HG03520 (cell line): ENCODE results near the gene ZNF784.
A peak's percentile ranks its signal among the peaks of the same experiment; 100 is the strongest.

Experiments used
- ATAC-seq: cut with Tn5 transposase; IDR thresholded peaks from one replicate; pipeline ENCODE4 v1.9.1; 2021; ENCODE audit warnings: mild to moderate bottlenecking, moderate library complexity; ENCODE audit not compliant: unreplicated experiment

ZNF784 gene

DNA sequence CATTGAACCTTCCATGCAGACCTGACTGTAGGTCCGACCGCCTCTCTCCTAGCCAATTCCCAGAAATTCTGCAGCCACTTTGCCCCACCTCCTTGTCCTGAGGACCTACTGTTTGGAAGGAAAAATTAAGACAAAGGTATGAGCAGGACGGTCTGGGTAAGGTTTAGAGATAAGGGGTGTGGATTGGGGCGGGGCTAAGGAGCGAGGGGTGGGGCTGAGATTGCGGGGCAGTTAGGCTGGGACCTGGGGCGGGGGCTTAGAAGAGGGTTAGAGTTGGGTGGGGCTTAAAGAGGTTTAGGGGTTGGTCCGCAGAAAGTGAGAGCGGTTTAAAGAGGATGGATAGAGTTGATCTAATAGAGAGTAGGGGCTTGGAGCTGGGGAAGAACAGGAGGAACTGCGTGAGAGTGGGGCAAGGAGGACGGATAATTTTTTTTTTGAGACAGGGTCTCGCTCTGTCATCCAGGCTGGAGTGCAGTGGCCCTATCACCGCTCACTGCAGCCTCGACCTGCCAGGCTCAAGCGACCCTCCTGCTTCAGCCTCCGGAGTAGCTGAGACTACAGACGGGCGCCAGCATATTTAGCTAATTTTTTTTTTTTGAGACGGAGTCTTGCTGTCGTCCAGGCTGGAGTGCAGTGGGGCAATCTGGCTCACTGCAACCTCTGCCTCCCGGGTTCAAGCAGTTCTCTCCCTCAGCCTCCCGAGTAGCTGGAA, 20.6 kb downstream of the ZNF784 start:
- ATAC-seq: no peak

DNA sequence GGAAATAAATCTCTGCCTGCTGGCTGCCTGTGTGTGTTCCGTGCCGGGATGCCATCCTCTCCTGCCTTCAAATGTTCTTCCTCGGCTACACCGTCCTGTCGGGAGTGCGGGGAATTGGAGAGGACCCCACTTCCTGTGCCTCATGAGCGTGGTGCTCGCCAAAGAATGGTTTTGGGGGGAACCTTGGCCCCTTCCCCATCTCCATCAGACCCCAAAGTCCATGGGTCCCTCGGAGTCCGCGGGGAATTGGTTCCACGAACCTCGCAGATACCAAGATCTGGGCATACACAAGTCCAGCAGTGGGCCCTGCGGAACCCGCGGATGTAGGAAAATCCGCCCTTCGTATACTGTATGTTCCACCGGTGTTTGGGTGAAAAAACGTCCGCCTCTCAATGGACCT, 21.3 kb downstream of the ZNF784 start:
- ATAC-seq: no peak

DNA sequence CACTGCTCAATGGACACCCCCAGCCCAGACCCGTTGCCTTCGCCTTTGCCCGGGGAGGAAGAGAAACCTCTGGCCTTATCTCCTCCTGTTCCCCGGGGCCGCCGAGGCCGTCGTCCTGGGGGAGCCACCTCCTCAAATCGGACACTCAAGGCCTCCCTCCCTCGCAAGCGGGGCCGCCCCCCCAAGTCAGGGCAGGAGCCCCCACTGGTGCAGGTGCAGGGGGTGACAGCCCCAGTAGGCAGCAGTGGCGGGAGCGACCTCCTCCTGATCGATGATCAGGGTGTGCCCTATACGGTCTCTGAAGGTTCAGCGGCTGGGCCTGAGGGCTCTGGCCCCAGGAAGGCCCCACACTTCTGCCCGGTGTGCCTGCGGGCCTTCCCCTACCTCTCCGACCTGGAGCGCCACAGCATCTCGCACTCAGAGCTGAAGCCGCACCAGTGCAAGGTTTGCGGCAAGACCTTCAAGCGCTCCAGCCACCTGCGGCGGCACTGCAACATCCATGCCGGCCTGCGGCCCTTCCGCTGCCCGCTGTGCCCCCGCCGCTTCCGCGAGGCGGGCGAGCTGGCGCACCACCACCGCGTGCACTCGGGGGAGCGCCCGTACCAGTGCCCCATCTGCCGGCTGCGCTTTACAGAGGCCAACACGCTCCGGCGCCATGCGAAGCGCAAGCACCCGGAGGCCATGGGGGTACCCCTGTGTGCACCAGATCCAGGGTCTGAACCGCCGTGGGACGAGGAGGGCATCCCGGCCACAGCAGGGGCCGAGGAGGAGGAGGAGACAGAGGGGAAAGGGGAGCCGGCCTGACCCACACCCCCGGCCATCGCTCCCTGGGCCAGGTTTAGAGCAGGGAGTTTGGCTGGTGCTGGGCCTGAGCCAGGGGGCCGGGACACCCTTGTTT, 22.0 kb downstream of the ZNF784 start:
- ATAC-seq: no peak

DNA sequence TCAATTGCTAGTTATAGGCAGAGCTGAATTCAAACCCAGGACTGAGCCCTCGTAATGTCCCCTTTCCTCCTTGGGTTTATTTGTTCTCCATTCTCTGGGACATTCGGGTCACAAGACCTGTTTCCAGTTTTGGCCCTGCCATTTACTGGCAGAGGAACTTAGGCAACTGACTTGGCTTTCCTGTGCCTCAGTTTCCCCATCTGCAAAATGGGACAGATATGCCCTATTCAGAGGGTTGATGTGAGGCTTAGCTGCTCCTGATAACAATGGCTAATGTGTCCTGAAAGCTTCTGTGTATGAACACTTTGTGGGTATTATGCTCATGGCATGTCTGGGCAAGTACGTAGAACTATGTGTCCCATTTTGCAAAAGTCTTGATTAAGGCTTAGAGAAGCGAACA, 23.3 kb downstream of the ZNF784 start:
- ATAC-seq: no peak

DNA sequence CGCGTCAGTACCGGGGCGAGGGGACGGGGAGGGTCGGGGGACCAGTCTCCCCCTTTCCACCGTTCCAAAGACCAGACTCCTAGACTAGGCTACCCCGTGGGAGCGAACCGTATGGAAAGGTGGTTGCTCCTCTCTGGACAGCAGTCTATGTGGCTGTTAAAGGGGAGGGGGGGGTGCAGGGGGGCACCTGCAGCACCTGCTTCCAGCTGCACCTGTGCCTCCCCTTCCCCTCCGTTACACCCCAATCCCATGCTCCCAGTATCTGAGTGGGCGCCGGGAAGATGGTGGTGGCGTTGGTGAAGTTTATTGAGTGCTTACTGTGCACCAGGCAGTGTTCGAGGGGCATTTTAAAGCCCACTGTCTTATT, 23.7 kb downstream of the ZNF784 start:
- no peak for ATAC-seq

DNA sequence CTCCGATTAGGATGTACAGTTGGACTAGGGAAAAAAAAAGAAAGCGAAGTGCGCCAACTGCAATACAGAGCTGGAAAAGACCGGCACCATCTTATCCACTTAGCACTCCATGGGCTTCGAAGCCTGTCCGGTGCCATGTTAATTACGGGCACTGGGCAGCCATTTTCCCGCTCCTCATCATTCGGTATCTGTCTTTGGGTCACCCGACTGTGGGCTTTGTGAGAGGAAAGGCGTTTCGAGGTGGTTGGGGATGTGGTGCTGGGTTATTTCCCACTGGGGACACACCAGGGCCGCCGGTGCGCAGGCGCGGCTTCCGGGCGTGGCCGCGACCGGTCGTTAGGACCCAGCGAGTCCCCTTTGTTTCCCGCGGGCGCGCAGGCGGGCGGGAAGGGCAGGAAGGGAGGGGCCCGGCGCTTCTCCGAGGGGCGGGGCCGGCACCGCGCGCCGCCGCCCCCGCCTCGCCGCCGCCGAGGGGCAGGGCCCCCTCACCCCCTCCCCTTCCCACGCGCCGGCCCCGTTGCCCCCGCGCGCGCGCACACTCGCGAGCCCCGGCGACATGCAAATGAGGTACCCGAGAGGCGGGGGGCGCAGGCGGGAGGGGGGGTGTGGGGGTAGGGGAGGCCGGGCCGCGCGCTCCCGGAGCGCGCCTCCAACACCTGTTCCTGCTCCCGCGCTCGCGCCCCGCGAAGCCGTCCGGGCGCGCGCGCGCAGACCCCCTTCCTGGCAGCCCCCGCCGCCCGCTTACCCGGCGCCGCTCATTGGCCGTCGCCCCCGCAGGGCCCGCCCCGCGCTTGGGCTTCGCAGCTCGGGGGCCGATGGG, 24.3 kb downstream of the ZNF784 start, which contains the start of gene ZNF524:
Gene ZNF524 (plus strand): TSS at position 447 of the 820 bp plus-strand sequence. CDS start 1,825 bp downstream, outside the sequence.
- peak; percentile 32 for ATAC-seq

DNA sequence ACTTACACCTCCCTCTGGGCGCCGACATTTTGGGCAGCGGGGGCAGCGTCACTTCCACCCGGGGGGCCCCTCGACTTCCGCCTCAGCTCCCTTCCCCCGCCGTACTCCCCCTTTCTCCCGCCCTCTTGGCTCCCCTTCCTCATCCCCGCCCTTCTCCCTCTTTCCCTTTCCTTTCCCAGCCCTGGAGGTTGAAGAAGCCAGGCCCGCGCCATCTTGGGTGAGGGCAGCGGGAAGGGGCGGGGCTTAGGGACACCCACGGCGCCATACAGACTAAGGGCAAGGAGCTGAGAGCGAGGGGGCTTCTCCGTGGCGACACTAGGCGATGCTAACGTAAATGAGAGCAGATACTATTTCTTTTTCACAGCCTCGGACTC, 24.9 kb downstream of the ZNF784 start, which contains the start of gene FIZ1:
Gene FIZ1 (minus strand): TSS at position 50 of the 374 bp plus-strand sequence. CDS start 1,652 bp downstream, outside the sequence.
- ATAC-seq: peak; percentile 52

DNA sequence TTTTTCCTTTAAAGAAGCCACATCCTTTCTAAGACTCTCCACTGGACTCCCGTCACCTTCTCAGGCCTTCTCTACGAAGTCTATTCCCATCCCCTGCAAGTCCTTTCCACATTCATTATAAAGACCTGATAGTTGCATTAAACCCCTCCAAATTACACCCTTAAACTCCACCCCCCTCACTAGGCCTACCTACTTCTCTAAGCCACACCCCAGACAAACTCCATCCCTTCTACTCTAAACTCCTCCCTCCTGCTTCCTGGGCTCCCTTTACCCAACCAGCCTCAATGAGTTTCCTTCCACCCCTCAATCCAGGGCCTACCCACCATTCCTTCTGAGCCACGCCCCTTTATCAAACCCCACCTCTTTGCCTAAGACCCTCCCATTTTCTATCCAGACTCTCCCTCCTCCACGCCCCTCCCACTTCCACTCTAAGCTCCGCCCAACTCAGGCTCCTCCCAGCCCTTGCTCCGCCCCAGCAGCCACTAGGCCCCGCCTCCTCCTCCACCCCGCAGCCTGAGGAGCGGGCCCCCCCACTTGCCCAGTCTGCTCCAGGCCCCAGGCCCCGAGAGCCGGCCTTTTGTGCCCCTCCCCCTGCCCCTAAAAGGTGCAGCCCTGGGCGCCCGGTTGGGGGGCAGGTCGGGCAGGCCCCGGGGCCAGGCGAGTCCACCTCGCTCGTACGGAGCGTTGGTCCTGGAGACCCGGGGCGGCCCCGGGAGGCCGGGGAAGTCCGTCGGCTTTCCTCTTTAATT, 25.5 kb downstream of the ZNF784 start:
- ATAC-seq: peak; percentile 45

DNA sequence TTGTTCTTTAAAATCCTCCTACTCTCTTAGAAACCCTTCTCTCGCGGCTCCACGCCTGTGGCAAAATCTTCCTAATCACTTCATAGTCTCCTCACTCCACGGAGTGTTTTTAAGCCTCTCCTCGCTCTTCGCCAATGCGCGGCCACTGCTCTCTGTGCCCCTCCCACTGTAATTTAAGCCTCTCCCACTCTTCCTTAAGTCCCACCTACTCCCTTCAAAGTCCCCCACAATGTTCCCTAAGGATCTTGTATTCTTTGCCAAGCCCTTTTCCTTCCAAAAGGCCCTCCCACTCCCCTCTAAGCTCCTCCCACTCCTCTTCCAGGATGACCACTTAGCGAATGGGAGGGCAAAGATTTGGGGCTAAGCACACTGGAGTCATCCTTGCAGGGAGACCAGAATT, 26.3 kb downstream of the ZNF784 start:
- ATAC-seq: no peak

DNA sequence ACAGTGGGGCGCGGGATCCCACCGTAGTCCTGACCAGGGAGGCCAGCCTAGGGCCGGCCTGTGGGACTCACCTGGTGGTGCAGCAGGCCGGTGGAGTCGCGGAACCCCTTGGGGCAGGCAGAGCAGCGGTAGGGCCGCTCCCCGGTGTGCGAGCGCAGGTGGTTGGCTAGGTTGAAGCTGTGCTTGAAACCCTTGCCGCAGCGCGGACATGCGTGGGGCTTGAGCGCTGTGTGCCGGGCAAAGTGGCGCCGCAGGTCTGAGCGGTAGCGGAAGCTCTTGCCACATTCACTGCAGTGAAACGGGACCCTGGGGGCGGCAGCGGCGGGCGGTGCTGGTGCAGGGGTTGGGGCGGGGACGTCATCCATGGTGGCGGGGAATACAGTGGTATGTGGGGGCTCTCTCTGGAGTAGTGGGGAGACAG, 26.9 kb downstream of the ZNF784 start:
- no peak for ATAC-seq

DNA sequence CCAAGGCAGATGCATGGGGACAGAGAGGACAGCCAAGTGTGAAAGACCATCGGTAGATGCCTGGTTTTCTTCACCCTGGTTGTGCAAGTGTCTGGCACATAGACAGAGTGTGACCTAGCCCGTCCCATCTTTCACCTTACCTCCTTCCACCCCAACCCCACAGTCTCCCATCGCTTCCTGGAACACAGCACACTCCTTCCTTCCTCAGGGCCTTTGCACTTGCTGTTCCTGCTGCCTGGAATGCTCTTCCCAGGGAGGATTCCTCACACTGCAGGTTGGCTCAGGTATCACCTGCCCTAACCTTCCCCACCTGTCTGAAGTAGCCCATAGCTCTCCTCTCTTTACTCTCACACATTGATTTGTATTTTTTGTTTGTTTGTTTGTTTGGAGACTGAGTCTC, 28.1 kb downstream of the ZNF784 start:
- ATAC-seq: no peak

DNA sequence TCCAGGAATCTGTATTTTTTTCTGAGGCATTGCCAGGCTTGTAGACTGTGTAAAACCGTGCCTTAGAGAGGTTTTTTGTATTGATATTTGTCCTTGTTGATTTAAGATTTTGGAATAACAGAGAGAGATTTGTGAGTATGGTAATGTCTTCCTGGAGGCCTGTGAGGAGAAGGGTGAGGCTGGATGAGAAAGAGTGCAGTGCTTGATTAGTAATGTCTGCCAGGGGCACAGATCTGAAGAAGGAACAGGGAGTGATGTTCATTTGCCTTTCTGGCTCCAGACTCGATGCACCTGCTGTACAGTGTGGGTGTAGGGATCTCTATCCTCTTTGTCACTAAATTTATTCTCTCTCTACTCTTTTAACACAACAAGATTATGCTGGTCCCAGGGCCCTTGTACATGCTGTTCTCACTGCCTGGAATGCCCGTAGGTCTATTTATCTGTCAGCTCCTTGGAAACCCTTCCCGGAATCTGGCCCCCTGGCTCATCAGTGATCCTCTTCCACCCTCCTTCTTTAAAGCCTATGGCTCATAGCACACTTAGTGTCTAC, 29.3 kb downstream of the ZNF784 start:
- ATAC-seq: no peak

DNA sequence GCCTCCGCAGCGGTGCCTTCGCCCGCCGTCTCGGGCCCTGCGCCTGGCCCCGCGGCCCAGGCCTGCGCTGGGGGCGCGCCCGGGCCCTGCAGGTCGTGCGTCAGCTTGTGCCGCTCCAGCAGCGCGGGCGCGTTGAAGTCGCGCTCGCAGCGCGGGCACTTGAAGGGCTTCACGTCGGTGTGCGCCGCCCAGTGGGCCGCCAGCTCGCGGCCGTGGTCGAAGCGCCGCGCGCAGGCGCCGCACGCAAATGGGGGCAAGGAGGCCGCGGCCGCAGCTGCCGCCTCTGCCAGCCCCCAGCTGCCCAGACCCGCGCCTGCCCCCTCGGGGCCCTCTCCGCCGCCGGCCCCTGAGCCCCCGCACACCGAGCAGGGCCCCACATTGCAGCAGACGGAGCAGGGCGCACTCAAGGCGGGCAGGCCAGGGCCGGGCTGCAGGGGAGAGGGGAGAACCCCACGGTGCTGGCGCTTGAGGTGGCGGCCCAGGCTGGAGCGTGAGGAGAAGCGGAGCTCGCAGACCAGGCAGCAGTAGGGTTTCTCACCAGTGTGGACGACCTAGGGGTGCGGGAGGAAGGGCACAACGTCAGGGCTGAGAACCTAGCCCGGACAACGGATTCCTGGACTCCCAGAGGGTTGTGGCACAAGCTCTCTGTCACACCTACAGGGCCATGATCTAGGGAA, 31.1 kb downstream of the ZNF784 start:
- no peak for ATAC-seq

DNA sequence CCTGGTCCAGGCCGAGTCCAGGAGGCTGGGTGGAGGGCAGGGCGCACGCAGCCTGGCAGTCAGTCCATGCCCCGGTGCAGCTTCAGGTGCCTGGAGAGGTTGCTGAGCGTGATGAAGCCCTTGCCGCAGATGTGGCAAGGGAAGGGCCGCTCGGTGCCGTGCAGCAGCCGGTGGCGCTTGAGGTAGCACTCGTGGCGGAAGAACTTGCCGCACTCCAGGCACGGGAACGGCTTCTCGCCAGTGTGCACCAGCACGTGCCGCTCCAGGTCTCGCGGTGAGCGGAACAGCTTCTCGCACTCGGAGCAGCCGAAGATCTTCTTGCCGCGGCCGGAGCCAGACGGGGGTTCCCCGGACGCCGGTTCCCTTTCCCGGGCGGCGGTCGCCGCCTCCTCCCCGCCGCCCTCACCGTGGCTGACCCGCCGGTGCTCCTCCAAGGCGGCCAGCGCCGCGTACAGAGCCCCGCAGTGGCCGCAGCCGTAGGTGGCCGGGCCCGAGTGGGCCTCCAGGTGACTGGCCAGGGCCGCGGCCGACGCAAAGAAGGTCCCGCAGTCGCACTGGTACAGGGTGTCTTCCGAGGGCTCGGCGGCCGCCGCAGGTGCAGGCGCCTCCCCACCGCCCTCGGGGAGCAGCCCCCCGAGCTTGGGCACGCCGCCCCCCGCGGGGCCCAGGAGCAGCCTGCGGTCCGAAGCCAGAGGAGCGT, 31.8 kb downstream of the ZNF784 start:
- no peak for ATAC-seq

DNA sequence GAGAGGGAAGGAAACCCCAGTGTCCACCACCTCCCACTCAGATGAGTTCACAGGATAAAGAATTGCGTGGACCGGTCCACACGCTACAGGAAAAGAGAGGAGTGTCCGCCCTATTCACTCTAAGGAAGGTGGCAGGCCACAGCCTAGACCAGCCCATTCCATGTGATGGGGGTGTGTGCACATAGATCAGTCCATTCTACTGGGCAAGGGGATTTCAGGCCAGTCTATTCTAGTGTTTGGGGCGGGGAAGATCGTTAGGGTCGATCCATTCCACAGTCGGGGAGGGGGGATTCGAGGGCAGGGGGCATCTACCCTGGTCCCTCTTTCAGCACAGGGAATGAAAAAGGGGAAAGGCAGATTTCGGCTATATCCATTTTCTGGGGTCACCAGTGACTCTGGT, 32.8 kb downstream of the ZNF784 start:
- ATAC-seq: no peak

DNA sequence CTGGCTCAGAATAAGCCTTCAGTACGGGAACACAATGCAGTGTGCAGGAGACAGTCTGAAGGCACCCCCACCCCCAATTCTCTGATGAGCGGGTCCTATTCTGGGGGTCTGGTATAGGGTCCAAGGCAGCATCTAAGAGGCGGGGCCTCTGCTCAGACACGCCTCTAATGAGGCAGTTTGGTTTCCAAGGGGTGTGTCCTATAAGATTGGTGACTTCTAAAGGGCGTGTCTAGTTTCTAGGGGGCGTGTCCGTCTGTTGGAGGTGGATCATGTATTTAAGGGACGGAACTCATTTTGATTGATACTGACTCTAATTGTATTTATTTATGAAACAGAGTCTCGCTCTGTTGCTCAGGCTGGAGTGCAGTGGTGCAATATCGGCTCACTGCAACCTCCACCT, 33.7 kb downstream of the ZNF784 start:
- no peak for ATAC-seq

DNA sequence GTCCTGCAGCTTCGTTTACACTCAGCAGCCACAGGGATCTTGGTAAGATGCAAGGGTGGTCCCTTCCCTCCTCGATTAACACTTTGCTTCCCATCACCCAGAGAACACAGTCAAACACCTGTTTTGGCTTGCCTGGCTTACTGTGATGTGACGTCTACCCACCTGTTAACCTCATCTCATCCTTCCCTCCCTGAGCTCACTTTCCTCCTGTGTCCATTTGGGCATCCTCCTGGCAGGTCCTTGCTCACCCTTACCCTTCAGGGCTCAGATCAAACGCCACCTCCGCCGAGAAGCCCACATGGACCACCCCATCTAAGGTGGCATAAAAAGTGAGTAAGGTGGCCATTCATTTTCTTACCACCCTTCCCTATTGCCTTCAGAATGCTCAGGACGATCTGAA, 34.3 kb downstream of the ZNF784 start:
- no peak for ATAC-seq

DNA sequence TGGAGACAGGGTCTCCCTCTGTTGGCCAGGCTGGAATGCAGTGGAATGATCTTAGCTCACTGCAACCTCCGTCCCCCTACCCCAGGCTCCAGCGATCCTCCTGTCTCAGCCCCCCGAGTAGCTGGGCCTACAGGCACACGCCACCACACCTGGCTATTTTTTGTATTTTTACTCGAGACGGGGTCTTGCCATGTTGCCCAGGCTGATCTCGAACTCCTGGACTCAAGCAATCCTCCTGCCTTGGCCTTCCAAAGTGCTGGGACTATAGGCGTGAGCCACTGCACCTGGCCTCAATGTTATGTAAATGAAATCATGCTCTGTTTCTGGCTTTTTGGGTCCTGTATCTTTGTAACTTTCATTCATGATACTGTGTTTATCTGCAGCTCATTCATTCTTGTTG, 35.6 kb downstream of the ZNF784 start:
- no peak for ATAC-seq
